ENCODE data around the gene CGB1. TPM values are rescaled to one million over a fixed set of nuclear protein-coding genes. Genes with fewer than 3 reads are reported as not detected.

CGB1 gene
- total and polyA plus RNA-seq, 2 donors (not counting 1 experiment from before 2014, with no cell fraction given): not detected

GRCh38 chr19:48990400-48990799 lies 46.3 kb downstream of the CGB1 start:
- H3K27ac ChIP-seq (ENCODE audit: insufficient read depth, low read length): no peak overlapping the region
- TF ChIP-seq EZH2 (IDR thresholded peaks at IDR 0.05; ENCODE audit: low read length, missing control alignments) (no peak), CTCF (conservative IDR thresholded peaks at IDR 0.05 in 1 of 2, IDR thresholded peaks at IDR 0.05 in 1 of 2; ENCODE audit: low read depth in 1 of 2, low read length in 2 of 2) (no peak)
- H3K79me2 ChIP-seq (ENCODE audit: control insufficient read depth, insufficient read depth, low read length): peaks cover 48% of the 10 kb centered on the region
- no peak overlapping the region for H3K4me3 ChIP-seq (replicated peaks in 1 of 4; ENCODE audit: control extremely low read depth in 1 of 4, insufficient read depth in 1 of 4, low read depth in 3 of 4, low read length in 4 of 4)
- no peaks in the 10 kb centered on the region for H4K20me1 ChIP-seq (ENCODE audit: control insufficient read depth, extremely low read depth, insufficient read depth, low read length)
- no peak overlapping the region for H2AFZ ChIP-seq (ENCODE audit: low read length)
- no peaks in the 10 kb centered on the region for H3K27me3 ChIP-seq (ENCODE audit: control insufficient read depth, insufficient read depth, low read length)
- DNase-seq (ENCODE audit: low read depth in 2 of 2): no peak
- peak overlapping the region; percentile 1 for H3K4me2 ChIP-seq (ENCODE audit: extremely low read depth, insufficient read depth, low read length)
- no peak overlapping the region for H3K9ac ChIP-seq (ENCODE audit: insufficient read depth, low read length)
- peaks cover 19% of the 10 kb centered on the region for H3K4me1 ChIP-seq (ENCODE audit: control insufficient read depth, extremely low read depth, insufficient read depth, low read length)
- H3K36me3 ChIP-seq (ENCODE audit: control insufficient read depth, insufficient read depth, low read length): peaks cover 14% of the 10 kb centered on the region
- H3K9me3 ChIP-seq (ENCODE audit: control insufficient read depth, insufficient read depth, low read depth, low read length): no peaks in the 10 kb centered on the region

- DNase-seq (ENCODE audit: low read depth in 2 of 2): no peak
- H2AFZ ChIP-seq (ENCODE audit: low read length): no peak overlapping the region
- no peak overlapping the region for H3K27ac ChIP-seq (ENCODE audit: insufficient read depth, low read length)
- peaks cover 42% of the 10 kb centered on the region for H3K79me2 ChIP-seq (ENCODE audit: control insufficient read depth, insufficient read depth, low read length)
- H3K4me2 ChIP-seq (ENCODE audit: extremely low read depth, insufficient read depth, low read length): no peak overlapping the region
- H3K9ac ChIP-seq (ENCODE audit: insufficient read depth, low read length): no peak overlapping the region
- peaks cover 17% of the 10 kb centered on the region for H3K36me3 ChIP-seq (ENCODE audit: control insufficient read depth, insufficient read depth, low read length)
- H4K20me1 ChIP-seq (ENCODE audit: control insufficient read depth, extremely low read depth, insufficient read depth, low read length): no peaks in the 10 kb centered on the region
- H3K4me1 ChIP-seq (ENCODE audit: control insufficient read depth, extremely low read depth, insufficient read depth, low read length): peaks cover 14% of the 10 kb centered on the region
- TF ChIP-seq CTCF (conservative IDR thresholded peaks at IDR 0.05 in 1 of 2, IDR thresholded peaks at IDR 0.05 in 1 of 2; ENCODE audit: low read depth in 1 of 2, low read length in 2 of 2) (no peak), EZH2 (IDR thresholded peaks at IDR 0.05; ENCODE audit: low read length, missing control alignments) (no peak)
- no peaks in the 10 kb centered on the region for H3K9me3 ChIP-seq (ENCODE audit: control insufficient read depth, insufficient read depth, low read depth, low read length)
- no peaks in the 10 kb centered on the region for H3K27me3 ChIP-seq (ENCODE audit: control insufficient read depth, insufficient read depth, low read length)
- H3K4me3 ChIP-seq (replicated peaks in 1 of 4; ENCODE audit: control extremely low read depth in 1 of 4, insufficient read depth in 1 of 4, low read depth in 3 of 4, low read length in 4 of 4): peak overlapping the region in 1 of 4 experiments; percentile 20
Observed at GRCh38 chr19:48989701-48990291, 46.9 kb downstream of the CGB1 start.

GRCh38 chr19:48988860-48989259 lies 47.8 kb downstream of the CGB1 start:
- Histone ChIP-seq H3K4me1 (ENCODE audit: control insufficient read depth, extremely low read depth, insufficient read depth, low read length) (peaks cover 14% of the 10 kb centered on the region), H3K9me3 (ENCODE audit: control insufficient read depth, insufficient read depth, low read depth, low read length) (no peaks in the 10 kb centered on the region), H3K79me2 (ENCODE audit: control insufficient read depth, insufficient read depth, low read length) (peaks cover 32% of the 10 kb centered on the region), H3K36me3 (ENCODE audit: control insufficient read depth, insufficient read depth, low read length) (peaks cover 19% of the 10 kb centered on the region), H3K27ac (ENCODE audit: insufficient read depth, low read length) (no peak overlapping the region), H3K9ac (ENCODE audit: insufficient read depth, low read length) (no peak overlapping the region), H3K4me2 (ENCODE audit: extremely low read depth, insufficient read depth, low read length) (no peak overlapping the region), H3K4me3 (replicated peaks in 1 of 4; ENCODE audit: control extremely low read depth in 1 of 4, insufficient read depth in 1 of 4, low read depth in 3 of 4, low read length in 4 of 4) (no peak overlapping the region), H2AFZ (ENCODE audit: low read length) (no peak overlapping the region), H4K20me1 (ENCODE audit: control insufficient read depth, extremely low read depth, insufficient read depth, low read length) (no peaks in the 10 kb centered on the region), H3K27me3 (ENCODE audit: control insufficient read depth, insufficient read depth, low read length) (no peaks in the 10 kb centered on the region)
- TF ChIP-seq EZH2 (IDR thresholded peaks at IDR 0.05; ENCODE audit: low read length, missing control alignments) (no peak), CTCF (conservative IDR thresholded peaks at IDR 0.05 in 1 of 2, IDR thresholded peaks at IDR 0.05 in 1 of 2; ENCODE audit: low read depth in 1 of 2, low read length in 2 of 2) (no peak)
- no peak for DNase-seq (ENCODE audit: low read depth in 2 of 2)
